RCC 7860 (cell line): ENCODE results near the gene KCNJ12.
"Not testable (repeated sequence)": the region's sequence is repeated elsewhere in the genome, so short reads cannot be mapped to it uniquely, and the experiment has no call there.

ENCODE experiments used
- DNase-seq: peaks from one replicate; pipeline ENCODE4 v3.0.0-alpha.2; 2015; ENCODE audit warnings: low spot score
- FAIRE-seq: peaks from 2 replicates; lab custom pipeline; 2012; peaks lifted over from hg19 to GRCh38; lab: Jason Lieb, UNC

Gene KCNJ12

DNA sequence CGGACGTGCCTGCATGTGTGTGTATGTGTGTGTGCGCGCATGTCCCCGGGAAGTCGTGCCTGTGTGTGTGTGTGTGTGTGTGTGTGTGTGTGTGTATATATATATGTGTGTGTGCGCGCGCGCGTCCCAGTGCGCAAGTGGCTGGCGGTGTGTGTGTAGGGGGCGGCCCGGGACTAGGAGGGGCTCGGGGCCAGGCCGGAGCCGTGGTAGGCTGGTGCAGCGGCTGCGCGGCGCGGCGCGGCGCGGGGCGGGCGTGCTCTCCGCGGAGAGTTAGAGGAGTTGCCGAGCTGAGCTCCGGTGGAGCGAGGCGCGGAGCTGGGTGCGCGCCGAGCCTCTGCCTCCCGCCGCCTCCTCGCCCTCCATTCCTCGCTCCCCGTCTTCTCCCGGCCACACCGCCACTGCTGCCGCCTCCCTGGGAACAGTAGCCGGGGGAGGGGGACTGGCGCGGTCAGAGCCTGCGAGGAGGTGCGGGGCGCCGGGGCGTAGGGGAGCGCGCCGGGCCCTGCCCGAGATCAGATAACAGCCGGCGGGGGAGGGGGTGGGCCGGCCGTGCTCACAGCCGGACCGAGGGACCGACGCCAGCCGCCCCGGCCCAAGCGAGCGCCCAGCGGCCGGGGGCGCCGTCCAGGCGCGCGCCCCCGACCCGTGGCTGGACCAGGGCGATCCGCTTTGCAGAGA lies at the start of gene KCNJ12:
Gene KCNJ12 (plus strand): TSS at position 277 of the 678 bp plus-strand sequence. CDS start 38,986 bp downstream, outside the sequence.
- DNase-seq (no peak), FAIRE-seq (no peak)

DNA sequence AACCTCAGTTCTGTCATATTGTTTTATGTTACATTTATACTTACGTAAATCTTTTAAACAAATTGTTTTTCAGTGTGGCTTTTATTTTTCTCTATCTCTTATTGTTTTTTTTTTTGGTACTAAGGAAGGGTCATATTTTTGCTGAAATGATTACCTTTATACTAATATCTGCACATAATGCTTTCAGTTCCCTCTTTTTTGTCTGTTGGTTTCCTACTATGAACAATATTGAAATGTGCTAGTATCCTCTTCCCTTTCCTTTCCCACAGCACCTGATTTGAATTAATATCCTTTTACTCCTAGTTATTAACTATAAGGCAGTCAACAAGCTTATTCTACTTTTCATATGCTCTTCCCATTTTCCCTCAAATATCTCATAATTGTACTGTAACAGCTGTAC lies 48.2 kb upstream of the KCNJ12 start:
- FAIRE-seq, result not testable (repeated sequence)

DNA sequence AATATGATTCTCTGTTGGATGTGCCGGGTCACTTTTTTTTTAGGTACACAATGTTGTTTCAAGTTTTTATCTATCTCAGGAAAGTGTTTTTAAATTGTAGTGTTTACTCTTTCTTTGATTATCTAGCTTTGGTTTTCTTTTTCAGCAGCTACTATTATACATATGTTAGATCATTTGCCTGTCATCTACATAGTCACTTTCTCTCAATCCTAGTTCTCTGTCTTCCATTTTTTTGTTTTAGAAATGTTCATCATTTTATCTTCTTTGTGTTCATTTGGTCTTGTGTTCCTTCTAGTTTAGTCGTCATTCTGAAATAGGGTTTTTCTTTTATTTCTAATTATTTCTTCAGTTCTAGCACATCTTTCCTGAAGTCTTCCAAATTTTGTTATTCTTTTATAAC lies 47.4 kb upstream of the KCNJ12 start:
- DNase-seq, FAIRE-seq: not testable (repeated sequence)

More for the DNA sequence above, 48.2 kb upstream of the KCNJ12 start:
- DNase-seq, result not testable (repeated sequence)

DNA sequence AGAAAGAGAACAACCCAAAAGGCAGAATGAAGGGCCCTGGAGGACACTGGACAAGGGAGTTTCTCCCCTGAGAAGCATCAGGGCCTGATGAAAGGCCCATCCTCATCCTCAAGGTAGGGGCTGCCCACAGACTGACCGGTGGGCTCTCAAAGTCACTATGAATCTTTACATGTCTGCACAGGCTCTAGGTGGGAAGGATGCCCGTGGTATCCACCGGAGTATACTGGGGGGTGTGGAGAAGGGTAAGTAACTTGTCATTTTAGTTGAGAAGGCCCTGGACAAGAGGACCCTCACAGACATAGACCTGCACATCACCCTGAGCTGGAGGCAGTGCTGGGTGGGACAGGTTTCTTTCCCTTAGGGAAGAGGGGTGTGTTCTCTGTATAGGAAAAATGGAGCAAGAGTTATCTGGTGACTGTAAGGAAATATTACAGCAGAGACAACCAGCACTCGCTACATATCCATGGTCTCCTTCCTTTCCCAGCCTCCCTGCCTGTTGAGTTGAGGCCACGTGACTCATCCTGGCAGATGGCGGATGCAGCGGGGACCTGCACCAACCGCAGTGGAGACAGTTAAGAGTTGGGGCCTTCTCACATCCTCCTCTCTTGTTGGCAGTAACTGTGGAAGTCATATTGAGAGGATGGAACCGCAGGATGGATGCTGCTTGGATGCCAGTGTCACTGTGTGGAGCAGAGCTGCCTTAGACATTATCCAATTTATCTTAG lies 45.6 kb upstream of the KCNJ12 start:
- no peak for DNase-seq
- FAIRE-seq, result no peak

DNA sequence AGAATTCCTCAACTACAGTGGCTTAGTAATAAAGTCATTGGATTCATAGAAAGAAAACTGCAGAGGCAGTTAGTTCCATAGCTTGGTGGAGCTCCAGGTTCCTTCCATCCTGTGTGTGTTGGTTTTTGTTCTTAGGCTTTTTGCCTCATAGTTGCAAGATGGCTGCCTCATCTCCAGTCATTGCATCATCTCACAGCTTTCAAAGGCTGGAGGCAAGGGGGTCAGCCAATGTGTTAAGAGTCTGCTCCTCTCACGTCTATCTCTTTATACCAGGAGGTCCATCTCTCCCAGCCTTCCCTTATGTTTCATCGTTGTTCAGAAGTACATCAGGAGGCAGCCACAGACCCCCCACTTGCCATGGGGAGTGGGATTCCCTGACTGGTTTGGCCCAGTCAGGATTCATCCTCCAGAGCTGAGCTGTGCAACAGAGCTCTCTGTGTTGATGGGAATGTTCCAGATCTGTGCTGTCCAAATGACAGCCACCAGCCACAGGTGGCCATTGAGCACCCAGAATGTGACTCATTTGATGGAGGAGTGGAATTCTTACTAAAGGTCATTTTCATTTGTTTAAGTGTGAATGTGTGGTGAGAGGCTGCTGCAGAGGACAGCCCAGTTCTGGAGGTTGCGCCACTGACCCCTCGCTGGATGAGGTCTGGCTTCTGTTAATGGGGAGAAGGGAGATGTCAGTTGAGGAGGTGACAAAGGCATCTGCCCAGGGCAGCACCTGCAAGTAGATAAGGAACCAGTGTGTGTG lies 39.4 kb upstream of the KCNJ12 start:
- DNase-seq, result peak; percentile 8
- not testable (repeated sequence) for FAIRE-seq

DNA sequence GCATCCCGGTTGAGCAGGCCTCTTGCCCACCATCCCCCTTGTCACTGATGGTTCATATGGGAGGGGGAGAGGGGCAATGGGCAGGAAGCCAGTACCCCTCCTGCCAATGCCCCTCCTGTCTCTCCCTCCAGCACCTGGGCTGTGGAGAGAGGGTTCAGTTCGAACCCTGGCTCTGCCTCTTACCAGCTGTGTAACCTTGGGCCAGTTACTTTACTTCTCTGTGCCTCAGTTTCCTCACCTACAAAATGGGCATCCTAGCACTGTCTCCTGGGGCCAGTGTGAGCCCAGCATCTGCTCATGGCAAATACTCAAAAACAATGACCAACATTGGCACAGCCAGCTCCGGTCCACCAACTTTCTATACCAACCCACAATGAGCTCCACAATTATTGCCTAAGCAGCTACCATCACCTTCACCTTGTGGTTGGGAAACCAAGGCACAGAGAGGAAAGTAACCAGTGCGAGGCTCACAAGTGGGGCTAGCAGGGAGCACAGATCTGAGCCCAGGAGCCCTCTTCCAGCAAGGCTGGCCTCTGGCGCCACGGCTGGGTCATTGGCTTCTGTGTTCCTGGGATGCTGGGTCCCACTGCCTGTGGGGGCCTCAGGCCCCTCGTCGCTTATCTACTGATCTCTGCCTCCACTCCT lies 38.1 kb upstream of the KCNJ12 start:
- FAIRE-seq, result not testable (repeated sequence)

DNA sequence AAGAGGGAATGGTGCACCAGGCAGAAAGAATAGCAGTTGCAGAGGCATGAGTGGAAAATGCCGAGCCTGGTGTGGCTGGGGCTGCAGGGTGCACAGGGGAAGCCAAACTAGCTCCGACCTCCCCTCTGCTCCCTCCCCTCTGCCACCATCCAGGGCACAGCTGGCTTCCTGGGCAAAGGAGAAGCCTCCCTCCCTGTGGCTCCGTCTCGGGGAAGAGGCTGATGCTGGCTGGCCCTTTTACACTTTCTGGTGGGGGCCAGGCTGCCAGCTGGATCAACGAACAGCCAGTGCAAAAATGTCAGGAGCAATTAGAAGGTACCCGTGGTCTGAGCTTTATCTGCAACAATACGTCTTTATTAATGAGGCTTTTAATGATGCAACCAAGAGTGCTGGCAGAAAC lies 37.1 kb upstream of the KCNJ12 start:
- no peak for FAIRE-seq

More for the DNA sequence above, 38.1 kb upstream of the KCNJ12 start:
- not testable (repeated sequence) for DNase-seq

DNA sequence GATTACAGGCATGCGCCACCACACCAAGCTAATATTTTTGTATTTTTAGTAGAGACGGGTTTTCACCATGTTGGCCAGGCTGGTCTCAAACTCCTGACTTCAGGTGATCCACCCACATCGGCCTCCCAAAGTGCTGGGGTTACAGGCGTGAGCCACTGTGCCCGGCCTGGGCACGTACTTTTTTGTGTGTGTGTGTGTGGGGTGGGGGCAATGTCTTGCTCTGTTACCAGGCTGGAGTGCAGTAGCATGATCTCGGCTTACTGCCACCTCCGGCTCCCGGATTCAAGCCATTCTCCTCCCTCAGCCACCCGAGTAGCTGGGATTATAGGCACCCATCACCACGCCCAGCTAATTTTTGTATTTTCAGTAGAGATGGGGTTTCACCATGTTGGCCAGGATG lies 36.6 kb upstream of the KCNJ12 start:
- FAIRE-seq, DNase-seq: not testable (repeated sequence)

More for the DNA sequence above, 37.1 kb upstream of the KCNJ12 start:
- no peak for DNase-seq

DNA sequence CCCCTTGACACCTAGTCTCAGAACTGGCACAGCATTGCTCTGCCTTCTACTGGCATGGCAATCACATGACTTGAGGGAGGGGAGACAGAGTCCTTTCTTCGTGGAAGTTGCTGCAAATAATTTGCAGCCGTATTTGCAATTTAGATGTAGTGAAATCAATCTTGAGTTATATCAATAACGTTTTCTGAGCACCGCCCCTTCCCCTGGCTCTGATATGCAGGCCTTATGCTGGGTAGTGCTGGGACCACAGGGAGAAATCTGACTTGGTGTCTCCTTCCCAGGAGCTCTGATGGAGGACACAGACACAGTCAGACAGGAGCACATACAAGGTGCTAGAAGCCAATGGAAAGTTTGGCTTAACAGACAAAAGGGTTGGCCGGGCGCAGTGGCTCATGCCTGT lies 35.8 kb upstream of the KCNJ12 start:
- FAIRE-seq, DNase-seq: not testable (repeated sequence)

DNA sequence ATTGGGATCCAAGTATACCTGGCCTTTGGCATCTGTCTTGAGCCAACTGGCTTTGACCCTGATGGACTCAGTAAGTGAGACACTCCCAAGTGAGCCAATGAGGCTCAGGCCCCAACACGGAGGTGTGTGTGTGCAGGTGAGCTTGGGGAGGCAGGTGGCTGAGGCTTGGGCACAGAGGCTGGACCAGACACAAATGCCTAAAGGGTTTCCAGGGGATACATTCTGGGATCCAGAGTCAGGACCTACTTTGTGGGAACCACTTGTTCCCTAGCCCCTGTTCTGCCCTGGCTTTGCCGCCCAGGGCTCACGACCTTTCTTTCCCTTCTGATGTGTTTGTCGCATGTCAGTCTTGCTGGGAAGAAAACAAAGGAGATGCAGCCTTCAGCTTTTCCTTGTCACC lies 34.9 kb upstream of the KCNJ12 start:
- not testable (repeated sequence) for FAIRE-seq, DNase-seq

DNA sequence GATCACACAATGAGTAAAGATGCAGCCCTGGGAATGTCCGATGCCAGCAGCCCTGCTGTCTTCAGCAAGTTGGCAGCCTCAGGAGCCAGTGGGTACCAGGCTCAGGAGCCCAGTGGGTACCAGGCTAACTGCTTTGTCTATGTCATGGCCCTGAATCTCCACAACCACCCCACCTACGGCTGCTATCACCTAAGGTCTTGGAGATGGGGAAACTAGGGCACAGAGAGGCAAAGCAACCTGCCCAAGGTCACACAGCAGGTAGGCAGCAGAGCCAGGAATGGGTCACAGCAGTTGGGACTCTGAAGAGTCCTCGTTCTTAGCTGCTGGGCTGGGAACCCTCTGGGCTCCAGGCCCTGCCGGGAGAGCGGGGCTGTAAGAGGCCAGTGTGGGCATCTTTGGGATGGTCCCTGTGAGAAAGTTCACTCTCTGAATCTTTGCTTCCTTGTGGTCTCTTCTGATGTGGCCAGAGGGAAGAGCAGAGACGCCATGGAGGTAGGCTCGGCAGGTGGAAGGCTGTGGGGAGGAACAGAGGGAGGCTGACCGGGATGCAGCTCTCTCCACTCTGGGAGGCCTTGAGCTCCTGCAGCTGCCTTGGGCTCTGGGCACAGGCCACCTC lies 34.1 kb upstream of the KCNJ12 start:
- FAIRE-seq, result not testable (repeated sequence)

DNA sequence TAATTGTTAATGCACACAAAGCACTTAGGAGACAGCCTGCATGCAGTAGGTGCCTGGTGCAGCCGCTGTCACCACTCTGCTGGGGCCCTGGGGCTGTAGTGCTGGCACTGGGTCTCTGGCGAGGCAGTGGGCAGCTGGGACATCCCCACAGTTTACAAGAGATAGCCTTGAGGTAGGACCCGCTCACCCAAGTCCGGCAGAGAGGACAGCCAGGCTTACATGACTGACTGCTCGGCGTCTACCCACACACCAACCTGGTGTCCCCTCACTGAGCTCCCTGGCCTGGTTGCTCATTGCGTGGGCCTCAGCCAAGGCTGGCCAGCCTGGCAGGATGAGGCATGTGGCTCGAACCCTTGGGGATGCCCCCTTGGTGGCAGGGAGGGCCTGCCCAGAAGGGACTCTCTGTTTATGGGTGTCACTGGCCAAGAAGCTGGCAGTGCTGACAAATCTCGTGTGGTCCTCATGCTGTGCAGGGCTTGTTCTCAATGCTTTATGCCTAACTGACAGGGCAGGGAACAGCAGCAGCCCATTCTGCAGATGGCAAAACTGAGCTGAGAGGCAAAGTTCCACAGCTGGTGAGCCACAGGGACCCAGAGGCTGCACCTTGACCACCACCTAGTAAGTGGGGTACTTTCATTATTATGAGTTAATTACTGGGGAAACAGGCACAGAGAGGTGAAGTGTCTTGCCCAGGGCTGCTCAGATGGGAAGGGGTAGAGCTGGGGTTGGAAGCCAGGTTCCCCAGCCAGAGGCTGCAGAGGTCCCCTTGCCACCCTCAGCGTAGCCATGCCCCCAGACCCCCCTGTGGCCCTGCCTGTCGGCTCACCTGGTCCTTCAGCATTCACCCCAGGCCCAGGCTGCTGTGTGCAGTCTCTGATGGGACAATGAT lies 32.9 kb upstream of the KCNJ12 start:
- not testable (repeated sequence) for FAIRE-seq, DNase-seq

More for the DNA sequence above, 34.1 kb upstream of the KCNJ12 start:
- DNase-seq, result not testable (repeated sequence)

DNA sequence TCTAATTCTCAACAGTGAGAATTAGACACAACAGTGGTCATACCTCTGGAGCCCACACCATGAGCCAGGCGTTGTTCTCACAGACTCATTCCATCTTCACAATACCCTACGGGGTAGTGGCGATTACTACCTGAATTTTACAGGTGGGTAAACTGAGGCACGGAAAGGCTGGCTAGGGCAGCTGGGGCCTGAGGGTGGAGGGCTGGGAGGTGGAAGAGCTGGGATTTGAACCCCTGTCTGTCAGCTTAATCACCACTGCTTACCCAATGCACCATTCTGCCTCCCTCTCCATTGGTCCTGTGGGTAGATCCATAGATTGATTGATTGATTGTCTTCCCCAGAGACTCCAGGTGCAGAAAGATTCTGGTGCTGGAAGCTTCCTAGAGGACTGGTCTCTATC lies 31.4 kb upstream of the KCNJ12 start:
- not testable (repeated sequence) for DNase-seq, FAIRE-seq

DNA sequence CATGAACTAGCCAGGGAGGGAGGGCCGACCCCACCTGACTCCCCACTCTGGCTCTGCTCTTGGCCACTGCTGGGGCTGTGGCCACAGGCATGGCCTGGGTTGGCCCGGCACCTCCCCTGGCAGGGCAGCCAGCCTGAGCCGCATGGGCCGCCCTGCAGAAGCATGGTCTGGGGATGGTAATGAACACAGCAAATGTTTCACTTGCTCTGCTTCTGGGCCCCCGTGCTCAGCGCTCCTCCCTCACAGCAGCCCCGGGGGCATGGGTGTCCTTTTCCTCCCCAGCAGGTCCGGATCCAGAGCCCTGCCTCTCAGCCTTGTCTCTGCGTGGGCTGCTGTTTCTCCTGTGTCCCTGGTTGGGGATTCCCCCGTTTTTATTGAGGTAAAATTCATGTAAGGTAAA lies 30.9 kb upstream of the KCNJ12 start:
- FAIRE-seq, result no peak
- DNase-seq, result no peak

DNA sequence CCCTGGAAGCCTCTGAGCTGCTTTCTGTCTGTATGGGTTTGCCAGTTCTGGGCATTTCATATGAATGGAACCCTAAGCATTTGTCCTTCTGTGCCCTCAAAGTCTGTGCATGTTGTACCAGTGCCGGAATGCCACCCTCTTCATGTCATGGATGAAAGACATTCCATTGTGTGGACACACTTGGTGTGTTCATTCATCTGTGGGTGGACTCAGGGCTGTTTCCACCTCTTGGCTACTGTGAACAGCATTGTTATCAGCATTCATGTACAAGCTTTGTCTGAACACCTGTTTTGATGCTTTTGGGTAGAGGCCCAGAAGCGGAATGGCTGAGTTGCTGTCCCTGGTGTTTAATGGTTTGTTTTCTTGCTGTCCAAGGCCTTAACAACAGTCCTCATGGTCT lies 30.1 kb upstream of the KCNJ12 start:
- DNase-seq, FAIRE-seq: not testable (repeated sequence)

DNA sequence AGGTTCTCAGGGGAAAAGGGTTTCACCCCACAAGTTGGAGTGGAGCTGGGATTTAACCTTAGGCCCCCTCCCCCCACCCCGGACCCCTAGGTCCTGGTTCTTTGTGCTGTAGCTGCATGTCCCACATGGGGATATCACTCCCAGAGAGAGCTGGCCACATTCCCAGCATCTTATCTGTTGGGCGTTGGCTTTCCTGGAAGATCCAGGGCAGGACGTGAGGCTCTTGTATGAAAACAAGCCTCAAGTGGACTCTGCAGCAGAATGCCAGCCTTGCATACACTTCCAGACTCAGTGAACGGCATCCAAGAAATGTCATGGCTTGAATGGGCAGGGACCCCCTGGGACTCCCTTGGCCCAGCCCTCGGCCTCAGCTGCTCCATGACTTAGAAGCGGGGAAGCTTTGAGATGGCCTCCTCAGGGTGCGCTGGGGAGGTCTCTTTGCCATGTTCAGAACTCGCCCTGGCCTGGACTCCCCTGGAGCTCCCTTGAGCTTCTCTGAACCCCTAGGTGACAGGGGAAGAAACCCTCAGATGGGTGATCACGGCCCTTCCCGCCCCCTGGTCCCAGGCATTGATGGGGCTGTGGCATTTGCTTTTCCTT lies 29.4 kb upstream of the KCNJ12 start:
- DNase-seq, FAIRE-seq: not testable (repeated sequence)

DNA sequence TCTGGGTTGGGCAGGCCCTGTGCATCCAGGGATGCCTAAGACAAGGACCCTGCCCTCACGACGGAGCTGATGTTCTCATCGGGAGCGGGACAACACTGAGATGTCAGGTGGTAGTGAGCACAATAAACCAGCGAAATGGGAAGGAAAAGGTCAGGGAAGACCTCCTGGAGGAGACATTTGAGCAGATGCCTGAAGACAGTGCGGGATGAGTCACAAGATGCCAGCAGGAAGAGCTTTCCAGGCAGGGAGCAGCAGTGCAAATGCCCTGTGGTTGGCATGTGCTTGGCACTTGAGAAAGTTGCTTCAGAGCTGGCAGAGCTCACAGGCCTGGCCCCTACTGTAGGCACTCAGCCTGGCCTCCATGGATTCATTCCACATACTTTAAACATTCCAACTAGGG lies 28.5 kb upstream of the KCNJ12 start:
- FAIRE-seq, DNase-seq: not testable (repeated sequence)

DNA sequence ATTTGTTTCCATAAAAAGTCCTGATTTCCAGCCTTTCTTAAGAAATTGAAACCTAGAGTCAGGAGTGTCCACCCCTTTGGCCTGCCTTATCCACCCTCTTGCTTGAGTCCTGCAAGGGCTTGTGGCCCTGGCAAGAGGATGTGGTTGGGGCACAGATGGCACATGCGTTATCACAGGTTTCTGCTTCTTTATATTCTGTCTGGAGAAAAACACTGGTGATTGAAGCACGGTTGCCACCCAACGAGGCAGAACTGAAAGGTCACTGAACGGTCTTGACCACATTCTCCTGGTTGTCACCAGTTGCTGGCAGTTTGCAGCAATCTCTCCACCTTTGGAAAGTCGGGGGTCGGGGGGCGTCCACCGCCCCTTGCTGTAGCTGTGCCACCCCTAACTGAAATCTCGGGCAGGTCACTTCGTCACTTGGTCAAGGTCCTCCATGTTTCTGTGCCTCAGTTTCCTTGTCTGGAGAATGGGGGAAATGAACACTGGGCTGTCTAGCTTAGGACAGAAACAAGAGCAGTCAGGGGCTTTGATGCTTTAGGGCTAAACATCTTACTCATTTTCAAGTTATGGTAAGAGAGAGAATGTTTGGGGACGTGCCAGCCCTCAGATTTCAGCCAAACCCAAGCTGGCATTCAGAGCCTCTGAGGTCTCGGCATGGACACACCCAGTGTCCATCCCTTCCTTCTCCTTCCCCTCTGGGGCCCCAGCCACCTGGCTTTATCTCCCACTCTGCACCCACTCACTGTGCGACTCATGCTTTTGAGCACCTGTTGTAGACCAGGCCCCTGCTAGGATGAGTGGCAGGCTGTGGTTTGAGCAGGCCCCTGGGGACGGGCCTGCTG lies 27.9 kb upstream of the KCNJ12 start:
- DNase-seq, FAIRE-seq: not testable (repeated sequence)
